Stimulated activated CD8-positive, alpha-beta memory T cell treated with anti-CD3 and anti-CD28 coated beads, Interleukin-7, amount 100 ng/mL, for 4 hours (primary cell): ENCODE data around the gene HEMGN.

Experiments
- DNase-seq, 2 donors: peaks; one replicate each; pipeline ENCODE4 v3.0.0-alpha.2; 2020; ENCODE audit warnings: low read depth in 2 of 2

The HEMGN gene

DNA sequence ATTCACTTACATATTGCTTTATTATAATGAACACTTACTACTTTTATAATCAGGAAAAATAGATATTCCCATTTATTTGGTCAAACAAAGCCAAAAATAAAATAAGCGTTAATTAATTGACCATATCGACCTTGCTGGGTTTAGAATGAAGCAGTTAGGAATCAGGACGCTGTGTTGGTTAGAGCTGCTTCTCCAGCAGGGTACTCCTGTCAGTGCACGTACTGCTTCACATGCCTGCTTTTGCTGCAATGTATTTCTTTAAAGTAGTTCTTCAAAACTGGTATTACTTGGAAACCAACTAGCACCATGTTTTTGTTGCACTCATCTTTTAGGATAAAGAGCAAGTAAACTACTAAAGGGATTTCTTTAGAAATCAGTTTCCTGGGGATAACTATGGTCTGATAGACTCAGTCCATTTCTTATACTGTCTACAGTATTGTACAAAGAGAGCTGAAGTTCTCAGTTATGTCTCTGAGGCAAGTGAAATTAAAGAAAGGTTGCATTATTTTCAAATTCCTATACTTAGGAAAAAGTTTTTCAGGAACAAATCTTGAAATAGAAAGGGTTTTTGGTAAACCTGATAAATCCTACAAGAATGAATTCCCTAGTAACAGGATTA is 8.9 kb downstream of the HEMGN start:
- DNase-seq = no peak

DNA sequence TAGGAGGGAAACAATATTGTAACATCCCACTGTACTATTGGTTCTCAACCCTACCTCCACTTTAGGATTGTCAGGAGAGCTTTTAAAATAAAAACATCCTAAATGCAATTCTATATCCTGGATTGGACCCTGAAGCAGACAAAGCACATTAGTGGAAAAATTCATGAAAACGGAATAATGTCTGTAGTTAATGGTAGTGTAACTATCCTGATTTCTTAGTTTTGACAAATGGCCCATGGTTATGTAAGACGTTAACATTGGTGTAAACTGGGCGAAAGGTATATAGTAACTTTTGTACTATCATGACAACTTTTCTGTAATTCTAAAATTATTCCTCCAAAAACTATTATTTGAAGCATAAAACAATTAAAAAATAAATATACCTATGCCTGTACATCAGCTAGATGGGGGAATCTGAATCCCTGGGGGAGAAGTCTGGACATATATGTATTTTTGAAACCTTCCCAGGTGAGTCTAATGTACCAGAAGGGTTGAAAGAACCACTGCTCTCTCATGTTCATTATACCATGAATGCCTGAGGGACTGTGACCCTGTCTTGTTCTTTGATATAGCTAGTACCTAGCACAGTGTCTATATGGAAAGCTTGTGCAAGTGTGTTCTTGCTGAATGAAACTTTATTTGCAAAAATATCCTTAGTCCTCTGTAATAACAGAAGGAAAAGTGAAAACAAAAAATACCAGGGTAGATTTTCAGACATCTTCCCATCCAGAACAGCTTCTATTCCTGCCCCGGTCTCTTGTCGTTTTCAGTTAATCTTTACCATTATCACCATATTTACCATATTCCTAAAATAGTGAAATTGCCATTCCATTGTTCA is 12.3 kb downstream of the HEMGN start:
- DNase-seq = no peak

- no peak for DNase-seq
Observed at GRCh38 chr9:97924386-97924785, 13.6 kb downstream of the HEMGN start.

- peak; percentile 49 to 54 for DNase-seq
Observed at GRCh38 chr9:97923529-97924108, 14.4 kb downstream of the HEMGN start.

- peak; percentile 96 for DNase-seq
Observed at GRCh38 chr9:97921959-97922724, 15.8 kb downstream of the HEMGN start, which contains the start of gene TRMO. Gene TRMO, minus strand, starts transcription at chr9:97922500. Its CDS starts 7 bp downstream, at chr9:97922493.

DNA sequence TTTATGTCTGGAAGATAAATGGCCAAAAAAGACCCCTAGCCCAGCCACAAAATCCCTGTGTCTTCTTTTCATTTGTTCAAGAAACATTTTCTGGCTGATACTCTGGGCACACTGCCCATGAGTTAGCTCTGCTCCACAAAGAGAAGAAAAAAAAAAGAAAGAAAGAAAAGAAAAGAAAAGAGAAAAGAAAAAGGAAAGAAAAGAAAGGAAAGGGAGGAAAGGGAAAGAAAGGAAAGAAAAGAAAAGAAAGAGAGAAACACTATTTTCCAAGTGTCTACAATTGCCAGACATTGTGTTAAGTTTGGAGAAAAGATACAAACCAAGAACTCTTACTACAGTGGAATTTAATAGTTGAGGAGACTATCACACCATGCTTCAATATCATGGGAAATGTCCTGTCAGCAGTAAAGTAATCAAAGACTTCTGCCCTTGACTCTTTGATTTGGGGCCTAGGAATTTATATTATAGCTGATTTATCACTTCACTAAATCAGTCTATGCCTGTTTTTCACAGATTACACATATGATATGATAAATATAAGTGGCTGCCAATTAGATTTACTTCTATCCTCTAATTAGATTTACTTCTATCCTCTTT is 18.7 kb downstream of the HEMGN start:
- DNase-seq = no peak

DNA sequence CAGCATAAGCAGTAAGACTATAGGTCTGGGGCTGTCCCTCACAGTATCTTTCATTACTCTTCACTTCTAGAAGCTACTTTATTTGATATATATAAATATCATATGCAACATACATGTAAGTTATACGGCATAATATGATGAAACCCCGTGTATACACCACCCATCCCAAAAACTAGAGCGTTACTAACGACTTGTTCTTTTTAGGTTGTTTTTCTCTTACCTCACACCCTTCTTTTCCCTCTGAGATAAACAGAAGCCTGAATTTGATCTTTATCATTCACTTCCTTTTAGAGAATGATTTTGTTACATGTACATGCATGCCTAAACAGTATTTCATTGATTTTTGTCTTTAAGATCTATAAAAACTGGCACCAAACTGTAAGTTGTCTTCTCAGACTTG is 19.4 kb downstream of the HEMGN start:
- no peak for DNase-seq

DNA sequence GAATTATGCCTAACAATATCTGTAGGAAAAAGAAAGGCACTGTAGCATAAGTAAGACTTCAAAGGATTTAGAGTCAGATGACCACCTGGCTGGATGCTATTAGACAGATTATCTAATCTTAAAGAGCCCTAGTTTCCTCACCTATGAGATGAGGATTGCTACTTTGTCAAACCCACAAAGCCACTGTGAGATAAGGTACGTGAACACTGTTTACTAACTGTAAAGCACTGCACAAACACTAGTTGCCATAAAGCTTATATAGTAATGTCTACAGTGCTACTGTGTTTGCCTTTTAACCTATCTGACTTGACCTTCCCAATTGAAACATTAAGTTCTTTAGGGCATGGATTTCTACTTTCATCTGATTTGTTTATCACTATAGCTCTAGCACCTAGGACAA is 26.0 kb downstream of the HEMGN start:
- DNase-seq = no peak

DNA sequence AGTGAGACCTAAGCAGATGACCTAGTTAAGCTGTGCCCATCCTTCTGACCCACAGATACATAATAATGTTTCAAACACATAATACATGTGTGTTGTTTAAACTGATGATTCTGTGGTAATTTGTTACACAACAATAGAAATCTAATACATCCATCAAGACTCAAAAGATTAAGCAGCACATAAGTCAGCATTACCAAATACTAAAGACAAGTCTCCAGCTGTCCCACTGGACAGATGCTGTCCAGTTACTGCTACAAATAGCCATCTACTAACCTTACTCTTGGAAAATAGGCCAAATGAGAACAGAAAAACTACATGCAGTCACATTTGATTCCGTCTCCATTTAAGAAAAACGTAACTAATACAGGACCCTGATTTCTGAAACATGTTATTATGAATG is 26.4 kb downstream of the HEMGN start:
- DNase-seq = no peak

DNA sequence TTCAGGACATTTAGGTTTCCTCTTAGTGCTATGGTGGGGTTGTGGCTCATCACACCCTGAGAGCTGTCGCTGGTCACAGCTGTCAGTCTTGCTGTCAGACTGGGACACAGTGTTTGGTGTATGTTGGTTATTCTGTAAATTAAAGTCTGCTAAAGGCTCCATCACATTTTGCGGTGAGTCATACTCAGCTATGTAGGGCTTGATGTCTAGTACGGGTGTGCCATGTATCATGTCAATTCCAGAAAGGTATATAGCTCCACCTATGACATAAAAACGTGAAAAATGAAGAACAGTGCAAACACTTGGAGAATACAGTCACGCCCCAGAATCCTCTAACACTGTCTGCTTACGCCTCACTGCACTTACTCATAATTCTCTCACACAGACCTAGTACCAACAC is 27.6 kb downstream of the HEMGN start:
- no peak for DNase-seq

GRCh38 chr9:97908705-97909104 is 29.3 kb downstream of the HEMGN start:
- DNase-seq = no peak

DNA sequence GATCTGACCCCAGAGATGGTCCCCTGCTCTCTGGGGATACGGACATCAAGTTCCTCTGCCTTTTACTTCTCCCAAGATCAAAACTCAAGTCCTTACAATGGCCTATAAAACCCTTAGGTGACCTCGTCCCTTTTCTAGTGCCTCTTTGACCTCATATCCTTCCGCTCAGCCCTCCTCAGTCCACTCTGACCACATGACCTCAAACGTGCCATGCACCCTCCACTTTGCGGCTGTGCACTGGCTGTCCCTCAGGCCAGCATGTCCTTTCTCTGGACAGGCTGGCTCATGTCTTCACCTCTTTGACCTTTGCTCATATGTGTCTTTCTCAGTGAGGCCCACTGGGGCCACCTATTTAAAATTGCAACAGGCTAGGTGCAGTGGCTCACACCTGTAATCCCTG is 30.3 kb downstream of the HEMGN start:
- DNase-seq = no peak

- DNase-seq = no peak
Observed at GRCh38 chr9:97907046-97907445, 30.9 kb downstream of the HEMGN start.

GRCh38 chr9:97906236-97906831 is 31.6 kb downstream of the HEMGN start:
- peak in 1 of 2 donors; percentile 20 for DNase-seq

DNA sequence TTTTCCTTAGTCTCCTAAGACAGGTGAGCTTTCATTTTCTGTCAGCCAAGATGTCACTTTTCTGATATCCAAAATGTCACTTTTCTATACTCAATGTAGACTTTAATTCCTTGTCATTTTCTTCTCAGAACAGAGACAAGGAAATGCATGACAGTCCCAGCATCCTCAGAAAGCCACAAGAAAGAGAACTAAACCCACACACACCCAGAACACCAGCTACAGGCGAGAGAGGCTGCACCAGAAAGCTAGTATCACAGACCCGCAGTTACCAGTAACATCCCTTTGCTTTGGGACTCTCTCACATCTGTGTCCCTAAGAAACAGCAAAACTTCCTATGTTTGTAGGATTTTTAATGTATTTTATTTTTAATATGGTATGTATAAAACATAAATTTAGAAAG is 32.7 kb downstream of the HEMGN start:
- DNase-seq = peak in 1 of 2 donors; percentile 15

GRCh38 chr9:97904725-97905124 is 33.2 kb downstream of the HEMGN start:
- DNase-seq = no peak

DNA sequence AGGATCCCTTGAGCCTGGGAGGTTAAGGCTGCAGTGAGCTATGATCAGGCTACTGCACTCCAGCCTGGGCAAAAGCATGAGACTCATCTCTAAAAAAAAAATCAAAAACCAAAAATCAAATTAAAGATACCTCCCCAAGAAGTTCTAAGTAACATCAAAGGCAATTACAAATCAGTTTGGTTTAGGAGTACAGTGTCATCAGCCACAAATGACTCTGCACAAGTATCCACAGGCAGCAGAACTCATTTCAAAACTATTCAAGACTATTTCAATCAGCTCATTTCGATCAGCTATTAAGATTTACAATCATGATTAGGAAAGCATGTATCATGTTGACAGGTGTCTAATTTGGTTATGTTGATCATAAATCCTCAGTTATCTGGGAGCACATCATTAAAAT is 34.8 kb downstream of the HEMGN start:
- DNase-seq = no peak

- no peak for DNase-seq
Observed at GRCh38 chr9:97900738-97901565, 37.0 kb downstream of the HEMGN start.

GRCh38 chr9:97900103-97900737 is 37.8 kb downstream of the HEMGN start:
- no peak for DNase-seq
